B cell (primary cell): Measurements from ENCODE around the gene ANKRD13D.

ENCODE experiments used
- EZH2 ChIP-seq: IDR thresholded peaks from 2 replicates; pipeline ENCODE4 v1.6.1; 2012; ENCODE audit warnings: borderline replicate concordance, low read depth, mild to moderate bottlenecking, moderate library complexity, low read length; ENCODE audit not compliant: insufficient read depth, poor library complexity, severe bottlenecking
- TF ChIP-seq, protein P1 (sequence below): fragments of 200-600 bp; IDR thresholded peaks from one replicate; pipeline ENCODE4 v1.8.0; 2022; ENCODE audit warnings: antibody characterized with exemption, mild to moderate bottlenecking

DNA sequence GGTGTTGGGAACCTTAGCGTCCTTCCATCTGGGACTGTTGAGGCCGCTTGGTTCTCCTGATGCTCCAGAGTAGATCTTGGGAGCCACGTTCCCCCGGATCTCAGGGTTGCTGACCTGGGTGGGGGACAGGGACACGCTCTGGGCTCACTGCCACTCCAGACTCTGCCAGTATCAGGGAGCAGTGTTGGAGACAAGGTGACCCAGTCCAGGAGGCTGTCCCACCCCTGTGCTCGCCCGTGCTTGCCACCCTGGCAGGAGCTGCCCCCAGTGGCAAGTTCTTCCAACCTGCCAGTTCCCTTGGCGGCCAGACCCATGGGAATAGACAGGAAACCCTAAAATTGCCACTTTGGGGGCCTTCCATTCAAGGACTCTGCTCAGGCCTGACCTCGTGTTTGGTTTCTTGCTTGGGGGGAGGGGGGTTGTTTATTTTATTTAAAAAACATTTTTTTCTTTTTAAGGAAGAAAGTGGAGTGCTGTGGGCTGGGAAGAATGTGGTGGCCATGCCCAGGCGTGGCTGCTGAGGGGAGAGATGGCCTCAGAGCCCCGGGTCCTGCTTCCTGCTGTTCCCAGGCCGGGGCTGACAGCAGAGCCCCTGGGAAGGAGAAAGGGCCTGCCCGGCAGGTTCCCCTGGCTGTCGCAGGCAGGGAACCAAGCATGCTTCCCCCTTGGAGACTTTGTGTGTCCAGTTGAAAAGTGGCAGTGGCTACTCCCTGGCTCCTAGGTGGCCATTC, 15.7 kb upstream of the ANKRD13D start:
- TF ChIP-seq, protein P1, sequence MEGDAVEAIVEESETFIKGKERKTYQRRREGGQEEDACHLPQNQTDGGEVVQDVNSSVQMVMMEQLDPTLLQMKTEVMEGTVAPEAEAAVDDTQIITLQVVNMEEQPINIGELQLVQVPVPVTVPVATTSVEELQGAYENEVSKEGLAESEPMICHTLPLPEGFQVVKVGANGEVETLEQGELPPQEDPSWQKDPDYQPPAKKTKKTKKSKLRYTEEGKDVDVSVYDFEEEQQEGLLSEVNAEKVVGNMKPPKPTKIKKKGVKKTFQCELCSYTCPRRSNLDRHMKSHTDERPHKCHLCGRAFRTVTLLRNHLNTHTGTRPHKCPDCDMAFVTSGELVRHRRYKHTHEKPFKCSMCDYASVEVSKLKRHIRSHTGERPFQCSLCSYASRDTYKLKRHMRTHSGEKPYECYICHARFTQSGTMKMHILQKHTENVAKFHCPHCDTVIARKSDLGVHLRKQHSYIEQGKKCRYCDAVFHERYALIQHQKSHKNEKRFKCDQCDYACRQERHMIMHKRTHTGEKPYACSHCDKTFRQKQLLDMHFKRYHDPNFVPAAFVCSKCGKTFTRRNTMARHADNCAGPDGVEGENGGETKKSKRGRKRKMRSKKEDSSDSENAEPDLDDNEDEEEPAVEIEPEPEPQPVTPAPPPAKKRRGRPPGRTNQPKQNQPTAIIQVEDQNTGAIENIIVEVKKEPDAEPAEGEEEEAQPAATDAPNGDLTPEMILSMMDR = no peak
- no peak for TF ChIP-seq EZH2
